NCI-H2227 treated with DMSO at 0.1 percent for 48 hours (cell line): Measurements from ENCODE around the gene SLC35D2.
"Not testable (repeated sequence)": the region's sequence is repeated elsewhere in the genome, so short reads cannot be mapped to it uniquely, and the experiment has no call there.

Experiments used
- DNase-seq: peaks from one replicate; lab custom pipeline; 2025; lab: John Stamatoyannopoulos, UW

SLC35D2 gene

GRCh38 chr9:96361668-96362067, 21.8 kb downstream of the SLC35D2 start:
- DNase-seq: no peak

DNA sequence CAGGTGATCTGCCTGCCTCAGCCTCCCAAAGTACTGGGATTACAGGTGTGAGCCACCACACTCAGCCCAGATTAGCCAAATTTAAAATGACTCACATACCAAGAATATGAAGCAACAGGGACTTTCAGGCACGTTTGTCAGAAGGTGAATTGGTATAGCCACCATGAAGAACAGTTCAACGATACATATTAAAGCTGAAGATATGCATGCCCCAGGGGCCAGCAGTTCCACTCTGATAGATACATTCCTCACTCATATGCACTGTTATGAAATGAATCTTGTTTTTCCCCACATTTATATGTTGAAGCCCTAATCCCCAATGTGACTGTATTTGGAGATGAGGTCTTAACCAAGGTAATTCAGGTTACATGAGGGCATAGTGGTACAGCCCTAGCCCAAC, 22.5 kb downstream of the SLC35D2 start:
- DNase-seq: no peak

- DNase-seq: not testable (repeated sequence)
Measured at GRCh38 chr9:96360523-96360922, 23.0 kb downstream of the SLC35D2 start.

GRCh38 chr9:96350866-96351265, 32.6 kb downstream of the SLC35D2 start:
- no peak for DNase-seq

GRCh38 chr9:96348261-96348660, 35.2 kb downstream of the SLC35D2 start:
- no peak for DNase-seq

GRCh38 chr9:96345551-96345950, 38.0 kb downstream of the SLC35D2 start:
- DNase-seq: no peak

DNA sequence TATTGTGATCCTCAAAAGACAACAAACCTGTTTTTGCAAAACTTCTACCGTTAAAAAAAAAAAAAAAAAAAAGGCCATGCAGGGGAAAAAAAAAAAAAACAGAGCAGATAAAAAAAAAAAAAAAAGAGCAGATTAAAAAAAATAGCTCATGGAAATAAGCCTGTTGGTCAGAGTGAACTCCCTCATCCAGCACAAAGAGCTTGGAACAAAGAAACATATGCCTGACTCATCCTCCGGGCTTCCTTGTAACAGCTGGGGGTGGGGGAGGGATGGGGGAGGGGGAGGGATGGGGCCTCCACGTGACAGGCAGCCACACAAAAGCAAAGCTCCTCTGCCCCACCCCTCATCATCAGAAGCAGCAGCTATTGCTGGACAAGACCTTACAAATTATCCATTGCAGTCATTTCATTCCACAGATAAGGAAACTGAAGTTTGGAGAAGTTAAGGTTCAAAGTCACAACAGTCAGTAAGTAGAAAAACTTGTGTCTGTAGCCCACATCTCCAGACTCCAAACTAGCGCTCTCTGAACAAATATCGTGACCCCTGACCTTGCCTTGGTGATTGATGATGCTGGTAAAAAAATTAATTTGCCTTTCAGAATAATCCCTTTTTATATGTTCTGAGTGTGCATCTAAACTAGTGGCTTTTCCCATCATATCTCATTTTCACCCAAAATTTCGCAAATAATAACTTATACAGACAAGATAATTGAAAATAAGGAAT, 38.9 kb downstream of the SLC35D2 start:
- DNase-seq: peak; percentile 13

- DNase-seq: no peak
Measured at GRCh38 chr9:96343515-96344360, 39.8 kb downstream of the SLC35D2 start.

DNA sequence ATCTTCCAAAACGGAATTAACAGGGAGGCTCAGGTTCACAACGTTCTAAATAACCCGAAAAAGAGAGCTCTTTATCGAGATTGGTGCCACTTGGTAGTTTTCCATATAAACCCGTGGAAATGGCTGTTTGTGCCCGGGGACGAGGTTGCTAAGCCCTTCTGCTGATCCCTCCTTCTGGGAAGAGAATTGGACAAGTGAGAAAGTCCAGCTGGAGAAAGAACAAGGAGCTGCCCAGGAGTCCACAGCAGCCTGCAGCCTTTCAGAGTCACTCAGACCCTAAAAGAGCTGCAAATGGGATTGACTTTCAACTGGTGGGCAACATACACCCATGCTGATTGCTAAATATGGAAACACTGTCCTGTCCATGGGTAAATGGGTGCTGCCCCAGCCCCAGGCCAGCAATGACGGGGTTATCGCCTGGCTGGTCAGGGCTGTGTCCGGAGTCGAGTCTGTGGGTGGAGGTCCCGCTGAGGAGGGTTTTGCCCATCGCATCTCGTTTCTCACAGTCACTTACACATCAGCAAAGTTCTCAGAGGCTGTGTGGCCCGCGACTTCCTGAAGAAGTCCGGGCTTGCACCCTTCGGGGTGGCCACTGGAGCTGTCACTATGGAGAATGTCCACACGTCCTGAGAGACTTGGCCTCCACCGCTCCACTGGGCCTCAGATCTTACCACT, 40.8 kb downstream of the SLC35D2 start:
- DNase-seq: no peak

GRCh38 chr9:96340707-96341106, 42.8 kb downstream of the SLC35D2 start:
- no peak for DNase-seq

- DNase-seq: no peak
Measured at GRCh38 chr9:96338299-96338698, 45.2 kb downstream of the SLC35D2 start.

GRCh38 chr9:96333958-96334357, 49.6 kb downstream of the SLC35D2 start:
- DNase-seq: no peak

- DNase-seq: no peak
Measured at GRCh38 chr9:96331236-96331947, 52.1 kb downstream of the SLC35D2 start.

GRCh38 chr9:96327694-96328352, 55.7 kb downstream of the SLC35D2 start:
- DNase-seq: peak; percentile 14

DNA sequence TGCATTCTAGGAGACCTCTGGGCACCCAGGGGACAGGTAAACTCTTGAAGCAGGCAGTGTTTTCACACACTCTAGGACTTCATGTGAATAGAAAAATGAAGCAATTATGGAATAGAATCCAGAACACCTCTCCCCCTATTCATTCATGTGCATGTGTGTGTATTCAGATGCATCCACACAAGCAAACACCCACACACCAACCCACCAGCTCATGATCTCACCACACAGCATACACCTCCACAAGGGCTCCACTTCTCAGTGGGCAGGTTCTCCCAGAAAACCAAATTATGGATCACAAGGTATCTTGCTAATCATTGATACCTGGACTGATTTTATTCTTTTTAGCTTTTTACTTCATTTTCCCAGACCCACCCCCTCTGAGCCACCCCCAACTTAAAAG, 60.3 kb downstream of the SLC35D2 start:
- DNase-seq: no peak

- DNase-seq: not testable (repeated sequence)
Measured at GRCh38 chr9:96322736-96323135, 60.8 kb downstream of the SLC35D2 start.

DNA sequence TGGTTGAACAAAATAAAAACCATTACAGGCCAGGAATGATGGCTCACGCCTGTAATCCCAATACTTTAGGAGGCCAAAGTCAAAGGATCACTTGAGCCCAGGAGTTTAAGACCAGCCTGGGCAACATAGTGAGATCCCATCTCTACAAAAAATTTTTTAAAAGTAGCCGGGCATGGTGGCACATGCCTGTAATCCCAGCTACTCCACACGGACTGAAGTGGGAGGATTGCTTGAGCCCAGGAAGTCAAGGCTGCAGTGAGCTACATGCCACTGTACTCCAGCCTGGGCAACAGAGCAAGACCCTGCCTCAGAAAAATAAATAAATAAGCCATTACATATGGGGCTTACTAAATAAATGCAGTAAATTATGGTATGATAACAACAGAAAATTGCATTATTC, 61.3 kb downstream of the SLC35D2 start:
- DNase-seq: not testable (repeated sequence)

GRCh38 chr9:96321515-96321914, 62.0 kb downstream of the SLC35D2 start:
- DNase-seq: no peak

- DNase-seq: no peak
Measured at GRCh38 chr9:96320749-96321280, 62.7 kb downstream of the SLC35D2 start.

DNA sequence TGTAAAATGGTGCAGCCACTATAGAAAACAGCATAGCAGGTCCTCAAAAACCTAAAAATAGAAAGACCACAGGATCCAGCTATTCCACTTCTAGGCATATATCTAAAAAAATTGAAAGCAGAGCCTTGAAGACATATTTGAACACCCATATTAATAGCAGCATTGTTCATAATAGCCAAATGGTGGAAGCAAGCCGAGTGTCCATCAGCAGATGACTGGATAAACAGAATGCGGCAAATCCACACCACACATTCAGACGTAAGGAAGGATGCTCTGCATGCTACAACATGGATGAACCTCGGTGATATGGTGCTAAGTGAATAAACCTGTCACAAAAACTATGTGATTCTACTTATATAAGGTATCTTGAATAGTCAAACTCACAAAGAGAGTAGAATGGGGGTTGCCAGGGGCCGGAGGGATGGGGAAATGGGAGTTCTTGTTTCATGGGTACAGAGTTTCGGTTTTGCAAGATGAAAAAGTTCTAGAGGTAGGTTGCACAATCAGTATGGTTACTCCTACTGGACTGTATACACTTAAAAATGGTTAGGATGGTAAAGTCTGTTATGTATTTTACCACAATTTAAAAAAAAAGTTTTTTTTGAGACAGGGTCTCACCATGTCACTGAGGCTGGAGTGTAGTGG, 64.5 kb downstream of the SLC35D2 start:
- no peak for DNase-seq
